NCI-H1436 treated with DMSO at 0.1 percent for 48 hours (cell line): ENCODE results near the gene UBXN1.

Source experiments
- DNase-seq: peaks from one replicate; lab custom pipeline; 2025; lab: John Stamatoyannopoulos, UW

Gene UBXN1

DNA sequence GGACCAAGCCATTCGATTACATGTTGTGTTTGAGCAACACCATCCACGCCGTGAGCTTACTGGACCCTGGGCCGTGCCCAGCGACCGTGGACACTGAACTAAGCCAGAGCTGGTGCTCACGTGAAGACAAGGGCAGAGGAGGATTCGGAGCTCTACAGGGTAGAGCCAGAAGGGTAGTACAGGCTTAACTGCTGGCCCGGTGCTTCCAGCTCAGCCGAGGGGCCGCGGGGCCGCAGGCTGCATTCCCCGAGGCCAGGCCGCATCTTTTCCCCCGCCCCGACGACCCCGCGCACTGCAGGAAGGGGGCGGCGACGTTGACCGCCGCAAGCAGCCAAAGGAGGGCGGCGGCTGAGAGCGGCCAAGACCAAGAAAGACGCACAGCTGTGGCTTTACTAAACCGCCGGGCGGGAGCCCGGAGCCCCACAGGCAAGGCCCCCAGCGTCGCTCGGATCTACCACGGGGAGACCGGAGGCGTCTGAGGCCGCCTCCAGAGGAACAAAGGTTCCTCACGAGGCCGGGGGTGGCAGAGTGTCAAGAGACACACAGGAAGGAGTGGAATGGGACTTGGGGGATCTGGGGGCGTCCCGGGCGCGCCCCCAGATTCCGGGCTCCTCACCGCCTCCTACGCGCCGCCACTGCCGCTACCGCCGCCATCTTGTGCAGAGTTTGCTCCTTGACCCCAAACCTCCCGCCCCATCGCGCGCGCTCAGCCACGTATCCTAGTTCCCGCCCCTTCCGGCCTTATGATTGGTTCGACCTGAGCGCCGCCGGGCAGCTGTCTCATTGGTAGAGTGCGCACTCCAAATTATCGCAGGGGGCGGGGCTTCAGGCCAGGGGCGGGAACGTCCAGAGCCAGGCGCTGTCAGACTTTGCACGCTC is 32.7 kb downstream of the UBXN1 start, which contains the start of gene GANAB:
GANAB (minus strand) TSS at position 668 of the 879 bp plus-strand sequence; CDS start at position 654, 14 bp downstream.
- DNase-seq = peak; percentile 76

DNA sequence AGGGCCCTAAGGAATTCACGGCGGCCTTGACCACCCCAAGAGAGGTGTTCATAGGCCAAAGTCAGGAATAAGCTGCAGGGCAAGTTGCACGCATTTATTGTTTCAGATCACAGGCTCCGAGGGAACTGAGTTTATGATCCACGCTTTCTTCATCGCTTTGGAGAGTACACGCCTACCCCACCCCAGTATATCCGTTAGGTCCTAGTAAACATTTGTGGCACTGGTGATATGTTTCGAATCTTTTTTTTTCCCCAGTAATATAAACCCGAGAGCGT is 33.3 kb downstream of the UBXN1 start:
- DNase-seq = no peak

DNA sequence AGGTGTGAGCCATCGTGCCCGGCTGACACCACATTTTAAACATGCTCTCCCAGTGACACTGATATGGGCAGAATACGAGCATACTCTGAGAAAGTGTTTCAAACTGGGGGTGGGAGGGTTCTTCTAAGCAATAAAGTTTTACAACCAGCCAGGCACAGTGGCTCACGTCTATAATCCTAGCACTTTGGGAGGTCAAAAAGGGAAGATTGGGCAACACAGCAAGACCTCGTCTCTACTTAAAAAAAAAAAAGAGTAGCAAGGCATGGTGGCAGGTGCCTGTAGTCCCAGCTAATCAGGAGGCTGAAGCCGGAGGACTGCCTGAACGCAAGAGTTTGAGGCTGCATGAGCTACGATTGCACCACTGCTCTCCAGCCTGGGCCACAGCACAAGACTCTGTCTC is 34.7 kb downstream of the UBXN1 start:
- no peak for DNase-seq

DNA sequence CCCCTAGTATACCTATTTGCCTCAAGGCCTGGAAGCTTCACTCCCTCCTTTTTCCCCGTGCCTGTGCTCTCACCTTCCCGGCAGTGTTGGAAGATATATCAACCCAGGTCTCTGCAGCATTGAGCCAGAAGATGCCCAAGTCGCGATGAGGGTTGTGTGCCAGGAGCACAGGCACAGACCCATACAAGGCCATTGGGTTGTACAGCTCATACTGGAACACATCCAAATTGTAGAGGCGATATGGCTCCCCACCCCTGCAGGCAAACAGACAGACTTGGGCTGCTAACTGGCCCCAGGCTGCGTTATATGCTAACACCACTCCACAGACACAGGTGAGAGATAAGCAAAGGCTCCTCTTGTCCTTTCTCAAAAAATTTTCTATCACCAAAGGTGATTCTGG is 46.4 kb downstream of the UBXN1 start:
- no peak for DNase-seq

DNA sequence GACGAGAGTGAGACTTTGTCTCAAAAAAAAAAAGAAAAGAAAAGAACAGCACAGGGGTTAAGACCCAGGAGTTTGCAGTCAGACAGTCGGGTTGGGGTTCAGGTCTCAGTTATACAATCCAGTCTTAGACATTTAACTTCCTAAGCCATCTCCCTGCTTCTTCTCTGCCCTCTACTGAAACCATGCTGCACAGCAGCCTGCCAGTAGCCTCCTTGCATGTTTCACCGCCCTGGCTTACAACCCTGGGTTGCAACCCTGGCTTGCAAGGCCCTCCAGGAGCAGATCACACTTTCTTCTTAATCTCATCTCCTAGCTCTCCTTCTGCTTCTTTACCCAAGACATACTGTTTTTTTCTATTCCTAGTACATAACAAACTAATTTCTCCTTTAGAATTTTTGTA is 51.2 kb downstream of the UBXN1 start:
- DNase-seq = no peak
